Measurements from ENCODE around the gene CAVIN1.
"Not testable (repeated sequence)": the region's sequence is repeated elsewhere in the genome, so short reads cannot be mapped to it uniquely, and the experiment has no call there.

The CAVIN1 gene, protein sequence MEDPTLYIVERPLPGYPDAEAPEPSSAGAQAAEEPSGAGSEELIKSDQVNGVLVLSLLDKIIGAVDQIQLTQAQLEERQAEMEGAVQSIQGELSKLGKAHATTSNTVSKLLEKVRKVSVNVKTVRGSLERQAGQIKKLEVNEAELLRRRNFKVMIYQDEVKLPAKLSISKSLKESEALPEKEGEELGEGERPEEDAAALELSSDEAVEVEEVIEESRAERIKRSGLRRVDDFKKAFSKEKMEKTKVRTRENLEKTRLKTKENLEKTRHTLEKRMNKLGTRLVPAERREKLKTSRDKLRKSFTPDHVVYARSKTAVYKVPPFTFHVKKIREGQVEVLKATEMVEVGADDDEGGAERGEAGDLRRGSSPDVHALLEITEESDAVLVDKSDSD

GRCh38 chr17:42422958-42423712, at the start of gene CAVIN1:
CAVIN1 (minus strand) TSS chr17:42423256; CDS start chr17:42423097, 159 bp downstream.
- DNase-seq (ENCODE audit: low spot score), result peak; percentile 91

- no peak for DNase-seq (ENCODE audit: low spot score)
These were observed 44.8 kb upstream of the CAVIN1 start for GRCh38 chr17:42467889-42468288.

- DNase-seq (ENCODE audit: low spot score), result no peak
These were observed 40.9 kb upstream of the CAVIN1 start for GRCh38 chr17:42463976-42464400.

DNA sequence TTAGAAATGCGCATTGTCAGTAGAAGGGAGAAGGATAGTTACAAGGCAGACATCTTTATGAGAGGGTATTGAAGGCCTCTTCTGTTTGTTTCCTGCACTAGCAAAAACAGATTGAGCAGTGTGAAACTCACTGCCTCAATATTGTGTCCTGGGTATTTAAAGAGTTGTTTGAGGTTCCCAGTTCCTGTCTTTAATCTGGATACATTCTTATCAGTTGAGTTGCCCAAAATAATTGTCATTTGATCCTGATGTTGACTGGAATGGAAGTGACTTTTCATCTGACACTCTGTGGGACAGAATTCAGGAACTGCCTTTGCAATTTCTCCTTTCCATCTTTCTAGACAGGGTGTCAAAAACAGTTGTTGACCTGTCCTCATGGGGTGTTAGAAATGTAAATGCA, 37.3 kb upstream of the CAVIN1 start:
- peak; percentile 38 for DNase-seq (ENCODE audit: low spot score)

DNA sequence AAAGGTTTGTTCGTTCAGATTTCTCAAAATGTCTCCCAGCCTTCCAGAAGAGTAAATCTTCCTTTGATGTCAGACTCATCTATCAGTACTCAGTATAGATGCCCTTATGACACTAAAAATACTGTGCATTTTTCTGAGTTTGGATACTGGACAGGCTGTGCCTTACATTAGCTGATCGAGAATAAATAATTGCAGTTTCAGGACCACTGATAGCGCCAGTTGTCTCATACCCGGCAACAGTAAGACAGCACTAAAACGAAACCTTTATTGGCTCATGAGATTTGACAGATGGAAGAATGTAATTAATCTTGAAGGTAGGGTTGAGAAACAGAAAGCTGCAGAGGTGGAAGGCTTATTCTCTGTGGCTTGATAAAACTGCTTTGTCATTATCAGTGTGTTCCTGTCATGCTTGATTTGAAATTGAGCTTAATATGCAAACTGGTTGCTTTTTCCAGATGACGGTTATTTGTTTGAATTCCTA, 36.8 kb upstream of the CAVIN1 start:
- peak; percentile 31 for DNase-seq (ENCODE audit: low spot score)

DNA sequence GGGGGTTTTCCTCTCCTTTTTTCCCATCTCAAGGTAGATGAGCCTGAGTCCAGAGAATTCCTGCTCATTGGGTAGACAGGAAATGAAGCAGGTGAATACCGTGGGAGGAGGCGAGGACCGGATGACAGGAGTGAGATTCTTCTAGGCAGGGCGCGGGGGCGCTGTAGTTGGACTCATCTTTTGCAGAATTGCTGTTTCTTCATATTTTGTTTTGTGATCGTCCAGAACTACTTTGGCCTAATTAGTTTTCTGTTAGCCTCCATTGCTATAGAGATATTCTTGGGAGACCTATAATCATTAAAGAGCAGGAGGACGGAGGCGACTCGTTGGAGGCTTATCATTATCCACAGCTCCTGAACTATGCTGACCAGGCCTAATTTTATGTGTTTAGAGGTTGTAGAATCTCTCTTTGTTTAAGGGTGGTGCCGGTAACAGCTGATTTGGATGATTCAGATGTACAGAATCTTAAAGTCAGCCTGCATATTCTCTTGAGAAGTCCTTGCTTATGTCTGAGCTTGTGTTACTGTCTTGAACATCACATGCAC, 36.3 kb upstream of the CAVIN1 start:
- peak; percentile 75 for DNase-seq (ENCODE audit: low spot score)

DNA sequence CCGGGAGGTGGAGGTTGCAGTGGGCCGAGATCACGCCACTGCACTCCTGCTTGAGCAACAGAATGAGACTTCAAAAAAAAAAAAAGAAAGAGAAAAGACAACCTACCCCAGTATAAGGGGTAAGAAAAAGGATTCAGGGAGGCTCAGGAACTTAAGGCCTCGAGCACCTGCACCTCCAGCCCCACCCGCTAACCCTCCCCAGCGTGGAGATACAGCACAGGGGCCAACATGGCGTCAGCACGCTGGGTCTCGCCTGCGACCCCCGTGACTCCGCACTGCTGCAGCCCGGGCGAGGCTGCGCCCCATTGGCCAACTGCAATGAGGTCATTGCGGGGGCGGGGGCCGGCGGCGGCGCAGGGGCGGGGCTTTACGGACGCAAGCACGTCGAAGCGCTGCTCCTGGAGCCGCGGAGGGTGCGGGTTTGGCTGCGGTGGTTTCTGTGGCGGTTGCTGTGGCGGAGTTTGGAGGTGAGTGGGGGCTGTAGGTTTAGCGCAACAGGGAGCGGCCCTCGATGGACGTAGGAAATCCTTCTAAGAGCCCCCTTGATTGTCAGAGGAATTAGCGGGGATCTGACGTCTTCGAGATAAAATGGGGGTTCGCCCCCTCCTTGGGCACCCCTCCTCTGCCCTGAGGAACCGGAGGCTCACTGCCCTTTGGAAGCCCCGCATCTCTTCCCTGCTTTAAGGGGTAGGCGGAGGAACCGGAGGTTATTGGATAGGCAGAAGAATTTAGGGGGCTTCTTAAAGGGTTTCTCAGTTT, 35.6 kb upstream of the CAVIN1 start, which contains the start of gene ATP6V0A1:
ATP6V0A1 (plus strand) TSS at position 382 of the 759 bp plus-strand sequence. CDS start 2,017 bp downstream, outside the sequence.
- DNase-seq (ENCODE audit: low spot score), result peak; percentile 87

GRCh38 chr17:42457107-42457792, 34.2 kb upstream of the CAVIN1 start:
- no peak for DNase-seq (ENCODE audit: low spot score)

GRCh38 chr17:42456223-42457106, 33.4 kb upstream of the CAVIN1 start:
- peak; percentile 17 for DNase-seq (ENCODE audit: low spot score)

GRCh38 chr17:42454987-42455386, 31.9 kb upstream of the CAVIN1 start:
- DNase-seq (ENCODE audit: low spot score), result not testable (repeated sequence)

DNA sequence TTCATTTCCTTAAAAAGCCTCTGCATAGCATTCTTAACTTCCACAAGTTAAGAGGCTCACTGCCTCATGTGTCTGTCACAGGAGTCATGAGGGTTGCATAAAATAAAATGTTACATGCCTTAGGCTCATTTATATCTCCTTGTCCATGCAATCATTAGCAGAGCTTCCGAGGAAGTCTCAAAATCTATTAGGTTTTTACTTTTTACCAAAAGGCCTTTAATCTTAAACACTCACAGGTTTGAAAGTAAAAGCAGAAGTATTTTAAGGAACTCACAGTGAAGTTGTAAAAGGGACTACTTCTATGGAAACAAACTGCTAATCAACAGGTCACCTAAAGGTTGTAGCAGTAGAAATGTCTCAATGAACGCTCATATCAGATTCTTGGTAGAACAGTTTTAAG, 30.4 kb upstream of the CAVIN1 start:
- DNase-seq (ENCODE audit: low spot score), result no peak

DNA sequence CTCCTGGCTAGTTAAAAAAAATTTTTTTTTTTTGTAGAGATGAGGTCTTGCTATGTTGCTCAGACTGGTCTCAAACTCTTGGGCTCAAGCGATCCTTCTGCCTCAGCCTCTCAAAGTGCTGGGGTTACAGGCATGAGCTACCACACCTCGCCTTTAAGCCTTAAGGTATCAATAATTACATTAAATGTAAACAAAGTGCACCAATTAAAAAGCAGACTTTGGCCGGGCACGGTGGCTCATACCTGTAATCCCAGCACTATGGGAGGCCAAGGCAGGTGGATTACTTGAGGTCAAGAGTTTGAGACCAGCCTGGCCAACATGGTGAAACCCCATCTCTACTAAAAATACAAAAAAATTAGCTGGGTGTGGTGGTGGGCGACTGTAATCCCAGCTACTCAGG, 28.2 kb upstream of the CAVIN1 start:
- DNase-seq (ENCODE audit: low spot score), result not testable (repeated sequence)

DNA sequence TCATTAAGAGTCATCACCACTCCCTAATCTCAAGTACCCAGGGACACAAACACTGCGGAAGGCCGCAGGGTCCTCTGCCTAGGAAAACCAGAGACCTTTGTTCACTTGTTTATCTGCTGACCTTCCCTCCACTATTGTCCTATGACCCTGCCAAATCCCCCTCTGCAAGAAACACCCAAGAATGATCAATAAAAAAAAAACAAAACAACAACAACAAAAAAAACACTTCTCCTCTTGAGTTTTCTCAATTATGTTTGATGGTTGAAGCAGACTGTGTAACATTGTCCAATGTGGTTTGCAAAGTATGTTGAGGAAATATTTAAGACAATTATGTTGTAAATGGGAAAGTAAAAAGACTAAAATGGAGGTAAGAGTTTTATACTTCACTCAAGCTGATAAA, 26.8 kb upstream of the CAVIN1 start:
- DNase-seq (ENCODE audit: low spot score), result not testable (repeated sequence)

DNA sequence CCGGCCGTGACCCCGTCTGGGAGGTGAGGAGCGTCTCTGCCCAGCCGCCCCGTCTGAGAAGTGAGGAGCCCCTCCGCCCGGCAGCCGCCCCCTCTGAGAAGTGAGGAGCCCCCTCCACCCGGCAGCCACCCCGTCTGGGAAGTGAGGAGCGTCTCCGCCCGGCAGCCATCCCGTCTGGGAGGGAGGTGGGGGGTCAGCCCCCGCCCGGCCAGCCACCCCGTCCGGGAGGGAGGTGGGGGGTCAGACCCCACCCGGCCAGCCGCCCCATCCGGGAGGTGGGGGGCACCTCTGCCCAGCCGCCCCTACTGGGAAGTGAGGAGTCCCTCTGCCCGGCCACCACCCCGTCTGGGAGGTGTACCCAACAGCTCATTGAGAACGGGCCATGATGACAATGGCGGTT, 26.1 kb upstream of the CAVIN1 start:
- DNase-seq (ENCODE audit: low spot score), result not testable (repeated sequence)

- no peak for DNase-seq (ENCODE audit: low spot score)
These were observed 19.1 kb upstream of the CAVIN1 start for GRCh38 chr17:42442196-42442565.

GRCh38 chr17:42441371-42442195, 18.5 kb upstream of the CAVIN1 start:
- no peak for DNase-seq (ENCODE audit: low spot score)

GRCh38 chr17:42438600-42439567, 15.8 kb upstream of the CAVIN1 start:
- no peak for DNase-seq (ENCODE audit: low spot score)

- DNase-seq (ENCODE audit: low spot score), result no peak
These were observed 13.3 kb upstream of the CAVIN1 start for GRCh38 chr17:42436391-42436790.
